ENCODE results near the gene GALNT12. TPM values are rescaled to one million over a fixed set of nuclear protein-coding genes. Genes with fewer than 3 reads are reported as not detected.

GALNT12 gene
- total and polyA plus RNA-seq, 2 experiments from 2014 or later = 14.6 to 23.6 TPM

DNA sequence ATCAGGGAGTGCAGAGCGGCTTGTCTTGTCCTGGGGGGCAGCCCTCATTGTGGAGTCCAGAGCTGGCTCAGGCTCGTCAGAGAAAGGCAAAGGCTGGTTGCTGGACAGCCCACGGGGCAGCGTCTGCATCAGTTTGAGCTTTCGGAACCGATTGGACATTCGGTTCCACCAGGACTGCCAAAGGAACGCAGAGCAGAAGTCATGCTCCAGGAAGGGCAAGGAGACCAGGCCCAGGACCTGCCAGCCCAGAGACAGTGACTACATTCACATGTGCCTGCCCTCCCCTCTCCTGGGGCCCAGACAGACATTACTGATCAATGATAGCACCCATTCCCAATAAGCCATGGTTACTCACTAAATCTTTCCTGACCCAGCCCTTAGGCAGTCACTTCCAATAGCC is 29.2 kb upstream of the GALNT12 start:
- no peak for ATAC-seq
- H3K36me3 Mint-ChIP-seq (ENCODE audit: low read depth) = peaks cover 51% of the 10 kb centered on the region

More for the DNA sequence above, 29.2 kb upstream of the GALNT12 start:
- Histone ChIP-seq H3F3A (replicated peaks; ENCODE audit: low read depth) (no peaks in the 10 kb centered on the region), H3K79me2 (replicated peaks; ENCODE audit: insufficient read depth) (0 out of 2 replicates have a peak, but pooled peaks cover 3% of the 10 kb centered on the region), H3K4me3 (no peak overlapping the region), H3K27me3 (ENCODE audit: insufficient read depth) (no peaks in the 10 kb centered on the region), H3K27ac (ENCODE audit: low read depth) (no peak overlapping the region), H3K9me2 (ENCODE audit: insufficient read depth) (no peaks in the 10 kb centered on the region), H4K20me1 (replicated peaks; ENCODE audit: insufficient read depth) (no peaks in the 10 kb centered on the region; the same call in 1 of the 2 replicates), H3K4me1 (ENCODE audit: insufficient read depth) (no peaks in the 10 kb centered on the region), H2AFZ (no peak overlapping the region), H3K4me2 (no peak overlapping the region), H3K36me3 (ENCODE audit: insufficient read depth) (no peaks in the 10 kb centered on the region; the same call in none of the 2 replicates)
- H3K4me3 Mint-ChIP-seq = no peak overlapping the region
- H3K27me3 Mint-ChIP-seq (ENCODE audit: insufficient read depth, low read depth, poor library complexity) = peaks cover 14% of the 10 kb centered on the region
- no peaks in the 10 kb centered on the region for H3K9me3 Mint-ChIP-seq
- no peaks in the 10 kb centered on the region; the same call in 2 of the 3 replicates for H3K4me1 Mint-ChIP-seq
- H3K27ac Mint-ChIP-seq = no peak overlapping the region
- TF ChIP-seq, protein P1, sequence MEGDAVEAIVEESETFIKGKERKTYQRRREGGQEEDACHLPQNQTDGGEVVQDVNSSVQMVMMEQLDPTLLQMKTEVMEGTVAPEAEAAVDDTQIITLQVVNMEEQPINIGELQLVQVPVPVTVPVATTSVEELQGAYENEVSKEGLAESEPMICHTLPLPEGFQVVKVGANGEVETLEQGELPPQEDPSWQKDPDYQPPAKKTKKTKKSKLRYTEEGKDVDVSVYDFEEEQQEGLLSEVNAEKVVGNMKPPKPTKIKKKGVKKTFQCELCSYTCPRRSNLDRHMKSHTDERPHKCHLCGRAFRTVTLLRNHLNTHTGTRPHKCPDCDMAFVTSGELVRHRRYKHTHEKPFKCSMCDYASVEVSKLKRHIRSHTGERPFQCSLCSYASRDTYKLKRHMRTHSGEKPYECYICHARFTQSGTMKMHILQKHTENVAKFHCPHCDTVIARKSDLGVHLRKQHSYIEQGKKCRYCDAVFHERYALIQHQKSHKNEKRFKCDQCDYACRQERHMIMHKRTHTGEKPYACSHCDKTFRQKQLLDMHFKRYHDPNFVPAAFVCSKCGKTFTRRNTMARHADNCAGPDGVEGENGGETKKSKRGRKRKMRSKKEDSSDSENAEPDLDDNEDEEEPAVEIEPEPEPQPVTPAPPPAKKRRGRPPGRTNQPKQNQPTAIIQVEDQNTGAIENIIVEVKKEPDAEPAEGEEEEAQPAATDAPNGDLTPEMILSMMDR (conservative IDR thresholded peaks at IDR 0.05; ENCODE audit: low read depth in 2 of 2) = no peak
- TF ChIP-seq NANOG (IDR thresholded peaks at IDR 0.05; ENCODE audit: borderline replicate concordance) (no peak), JUNB (IDR thresholded peaks at IDR 0.05; ENCODE audit: unreplicated experiment) (no peak), CREB1 (CRISPR knock-in tag; IDR thresholded peaks at IDR 0.05; ENCODE audit: low read depth) (no peak), ZNF331 (CRISPR knock-in tag; IDR thresholded peaks at IDR 0.05; ENCODE audit: low read depth) (no peak), ZNF114 (CRISPR knock-in tag; IDR thresholded peaks at IDR 0.05) (no peak), ZNF462 (CRISPR knock-in tag; IDR thresholded peaks at IDR 0.05) (no peak)
- TF ChIP-seq, protein P2, sequence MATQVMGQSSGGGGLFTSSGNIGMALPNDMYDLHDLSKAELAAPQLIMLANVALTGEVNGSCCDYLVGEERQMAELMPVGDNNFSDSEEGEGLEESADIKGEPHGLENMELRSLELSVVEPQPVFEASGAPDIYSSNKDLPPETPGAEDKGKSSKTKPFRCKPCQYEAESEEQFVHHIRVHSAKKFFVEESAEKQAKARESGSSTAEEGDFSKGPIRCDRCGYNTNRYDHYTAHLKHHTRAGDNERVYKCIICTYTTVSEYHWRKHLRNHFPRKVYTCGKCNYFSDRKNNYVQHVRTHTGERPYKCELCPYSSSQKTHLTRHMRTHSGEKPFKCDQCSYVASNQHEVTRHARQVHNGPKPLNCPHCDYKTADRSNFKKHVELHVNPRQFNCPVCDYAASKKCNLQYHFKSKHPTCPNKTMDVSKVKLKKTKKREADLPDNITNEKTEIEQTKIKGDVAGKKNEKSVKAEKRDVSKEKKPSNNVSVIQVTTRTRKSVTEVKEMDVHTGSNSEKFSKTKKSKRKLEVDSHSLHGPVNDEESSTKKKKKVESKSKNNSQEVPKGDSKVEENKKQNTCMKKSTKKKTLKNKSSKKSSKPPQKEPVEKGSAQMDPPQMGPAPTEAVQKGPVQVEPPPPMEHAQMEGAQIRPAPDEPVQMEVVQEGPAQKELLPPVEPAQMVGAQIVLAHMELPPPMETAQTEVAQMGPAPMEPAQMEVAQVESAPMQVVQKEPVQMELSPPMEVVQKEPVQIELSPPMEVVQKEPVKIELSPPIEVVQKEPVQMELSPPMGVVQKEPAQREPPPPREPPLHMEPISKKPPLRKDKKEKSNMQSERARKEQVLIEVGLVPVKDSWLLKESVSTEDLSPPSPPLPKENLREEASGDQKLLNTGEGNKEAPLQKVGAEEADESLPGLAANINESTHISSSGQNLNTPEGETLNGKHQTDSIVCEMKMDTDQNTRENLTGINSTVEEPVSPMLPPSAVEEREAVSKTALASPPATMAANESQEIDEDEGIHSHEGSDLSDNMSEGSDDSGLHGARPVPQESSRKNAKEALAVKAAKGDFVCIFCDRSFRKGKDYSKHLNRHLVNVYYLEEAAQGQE (IDR thresholded peaks at IDR 0.05; ENCODE audit: unreplicated experiment) = no peak
- no peak for DNase-seq (ENCODE audit: low spot score)
